DND-41 (cell line): ENCODE data around the gene LRP10.

Experiments used
- CTCF ChIP-seq: IDR thresholded peaks from 2 replicates; pipeline ENCODE4 v1.5.1; 2012; ENCODE audit warnings: borderline replicate concordance, low read length, moderate library complexity, mild to moderate bottlenecking; ENCODE audit not compliant: poor library complexity, severe bottlenecking; ENCODE audit errors: extremely low read depth
- EZH2 ChIP-seq: IDR thresholded peaks from 3 replicates; pipeline ENCODE4 v1.6.1; 2012; ENCODE audit warnings: borderline replicate concordance, low read depth, mild to moderate bottlenecking, moderate library complexity, low read length, inconsistent platforms; ENCODE audit not compliant: severe bottlenecking

DNA sequence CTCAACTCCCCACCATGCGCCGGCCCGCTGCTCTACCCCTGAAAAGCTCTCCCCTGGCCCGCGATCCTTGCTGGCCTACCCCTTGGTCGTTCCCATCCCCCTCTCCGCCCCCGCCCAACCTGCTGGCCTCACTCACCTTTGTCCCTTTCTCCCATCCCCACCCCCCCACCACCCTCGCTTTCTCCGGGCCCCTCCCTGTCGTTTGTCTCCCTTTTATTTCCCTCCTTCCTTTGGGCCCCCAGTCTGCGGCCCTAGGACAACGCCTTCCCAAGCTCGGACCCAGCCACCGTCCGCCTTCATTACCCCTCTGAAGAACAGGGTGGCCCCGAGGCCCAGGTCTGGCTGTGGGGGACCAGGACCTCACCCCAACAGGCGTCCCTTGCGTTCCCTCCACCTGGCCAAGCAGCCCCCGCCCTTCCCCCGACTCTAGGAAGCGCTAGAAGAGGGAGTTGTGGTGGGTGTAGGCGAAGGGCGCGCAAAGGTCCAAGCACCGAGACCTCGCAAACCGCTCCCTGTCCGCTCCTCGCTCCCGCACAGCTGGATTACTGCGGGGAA, 49.4 kb upstream of the LRP10 start:
- no peak for TF ChIP-seq CTCF
- no peak for TF ChIP-seq EZH2
